BE2C (cell line): Measurements from ENCODE around the gene TUBA1B.

Experiments used
- DNase-seq: peaks from one replicate; pipeline ENCODE4 v3.0.0-alpha.2; 2020
- H3K27me3 ChIP-seq: fragments of 250-450 bp; sonication (Bioruptor Pico); 2 replicates; pipeline ENCODE4 v1.5.1; 2020; ENCODE audit warnings: mild to moderate bottlenecking
- H3K36me3 ChIP-seq: fragments of 250-450 bp; sonication (Bioruptor Pico); 2 replicates; pipeline ENCODE4 v1.5.1; 2020; ENCODE audit warnings: mild to moderate bottlenecking
- H3K4me1 ChIP-seq: fragments of 250-450 bp; sonication (Bioruptor Pico); 2 replicates; pipeline ENCODE4 v1.5.1; 2020
- H3K4me3 ChIP-seq: 2 replicates; pipeline ENCODE4 v1.5.1; 2011; ENCODE audit warnings: low read depth, low read length
- H3K9me3 ChIP-seq: fragments of 250-450 bp; sonication (Bioruptor Pico); 2 replicates; pipeline ENCODE4 v1.5.1; 2020
- CTCF ChIP-seq: IDR thresholded peaks from 2 replicates; pipeline ENCODE4 v1.5.1; 2012; ENCODE audit warnings: mild to moderate bottlenecking, low read depth, low read length

The TUBA1B gene

DNA sequence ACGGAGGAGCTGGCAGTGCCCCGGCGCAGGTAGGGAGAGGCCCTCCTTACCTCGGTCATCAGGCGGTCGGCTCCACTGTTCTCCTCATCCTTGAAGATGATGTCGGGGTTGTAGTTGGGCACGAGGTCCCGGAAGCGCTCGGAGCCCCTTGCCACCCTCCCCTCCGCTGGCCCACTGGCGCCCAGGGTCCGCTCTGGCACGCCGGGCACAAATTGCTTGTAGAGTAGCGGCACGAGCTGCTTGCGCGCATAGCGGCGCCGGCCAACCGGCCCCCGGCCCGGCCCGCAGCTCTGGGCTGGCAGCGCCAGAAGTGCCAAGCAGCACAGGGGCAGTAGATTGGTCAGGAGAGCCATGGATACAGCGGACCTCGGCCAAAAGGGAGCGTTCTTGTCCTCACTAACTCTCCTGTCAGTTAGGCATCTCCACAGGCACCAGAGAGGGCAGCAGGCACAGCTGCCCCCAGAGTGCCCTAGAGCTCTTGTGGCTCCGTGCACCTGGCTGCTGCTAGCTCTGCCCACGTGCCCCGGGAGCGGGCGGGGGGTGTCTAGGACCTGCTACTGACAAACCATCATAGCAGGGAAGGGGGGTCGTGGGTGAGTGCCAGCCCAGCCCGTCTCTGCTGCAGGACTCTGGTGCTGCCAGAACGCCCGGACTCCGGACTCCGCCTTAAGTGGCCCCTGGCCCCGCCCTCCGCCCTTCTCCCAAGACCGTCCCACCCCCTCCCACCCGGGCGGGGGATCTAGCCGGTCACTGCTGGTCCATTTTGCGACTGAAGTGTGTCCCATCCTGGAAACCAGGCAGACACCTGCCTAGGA is 36.8 kb downstream of the TUBA1B start, which contains the start of gene DHH:
DHH (minus strand) TSS at position 642 of the 815 bp plus-strand sequence; CDS start at position 353, 289 bp downstream.
- Histone ChIP-seq H3K36me3 (peaks cover 5% of the 10 kb centered on the region; the same call in 1 of the 2 replicates), H3K4me1 (peaks cover 6% of the 10 kb centered on the region; the same call in 1 of the 2 replicates), H3K27me3 (peaks cover 60% of the 10 kb centered on the region), H3K4me3 (peak within 1 kb of the TSS; percentile 35), H3K9me3 (no peaks in the 10 kb centered on the region)
- peak; percentile 54 for DNase-seq
- no peak for TF ChIP-seq CTCF

DNA sequence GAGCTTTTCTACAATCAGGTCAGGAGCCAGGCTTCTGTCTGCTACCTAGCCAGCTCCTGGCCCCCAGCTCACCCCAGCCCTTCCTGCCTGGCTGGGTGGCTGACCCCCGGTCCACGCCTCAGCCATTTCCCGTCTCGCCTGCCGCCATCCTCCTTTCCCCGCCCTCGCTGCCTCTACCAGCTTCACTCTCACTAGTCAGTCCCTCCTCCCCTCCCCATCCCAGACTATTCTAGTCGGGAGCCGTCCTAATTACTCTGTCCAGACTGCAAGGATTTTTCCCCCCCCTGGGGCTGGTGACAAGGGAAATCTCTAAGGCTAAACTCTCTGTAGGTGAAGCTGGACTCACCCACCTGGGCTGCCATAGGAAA is 37.4 kb downstream of the TUBA1B start:
- Histone ChIP-seq H3K4me3 (peak overlapping the region; percentile 35), H3K9me3 (no peaks in the 10 kb centered on the region), H3K4me1 (peaks cover 6% of the 10 kb centered on the region; the same call in 1 of the 2 replicates), H3K27me3 (peaks cover 66% of the 10 kb centered on the region), H3K36me3 (peaks cover 5% of the 10 kb centered on the region; the same call in 1 of the 2 replicates)
- TF ChIP-seq CTCF = no peak
- DNase-seq = no peak

DNA sequence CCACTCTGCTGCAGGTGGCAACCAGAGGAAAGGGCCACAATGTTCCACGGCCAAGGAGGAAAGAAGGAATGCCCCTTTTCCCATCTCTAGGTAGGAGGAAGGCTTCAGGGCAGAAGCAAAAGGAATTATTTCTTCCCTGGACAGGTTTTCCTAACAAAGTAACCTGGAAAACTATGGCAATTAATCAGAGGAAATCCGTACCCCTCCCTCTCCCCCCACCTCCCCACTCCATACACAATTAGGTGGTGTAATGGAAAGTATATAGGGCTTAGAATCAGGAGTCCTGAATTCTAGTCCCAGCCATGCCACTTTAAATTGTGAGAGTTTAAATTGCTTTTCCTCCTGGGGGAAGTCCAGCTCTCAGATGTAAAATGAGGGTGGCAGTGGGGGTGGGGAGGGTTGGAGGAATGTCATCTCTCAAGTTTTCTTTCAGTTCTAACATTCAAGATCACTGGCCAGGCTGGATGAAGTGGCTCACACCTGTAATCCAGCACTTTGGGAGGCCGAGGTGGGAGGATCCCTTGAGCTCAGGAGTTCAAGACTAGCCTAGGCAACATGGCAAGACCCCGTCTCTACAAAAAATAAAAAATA is 38.3 kb downstream of the TUBA1B start:
- peaks cover 66% of the 10 kb centered on the region for H3K27me3 ChIP-seq
- no peak for TF ChIP-seq CTCF
- H3K4me1 ChIP-seq = peaks cover 8% of the 10 kb centered on the region
- peaks cover 5% of the 10 kb centered on the region; the same call in 1 of the 2 replicates for H3K36me3 ChIP-seq
- no peak overlapping the region for H3K4me3 ChIP-seq
- no peak for DNase-seq
- no peaks in the 10 kb centered on the region for H3K9me3 ChIP-seq

- Histone ChIP-seq H3K27me3 (peaks cover 66% of the 10 kb centered on the region), H3K4me3 (peak overlapping the region; percentile 43), H3K4me1 (peaks cover 9% of the 10 kb centered on the region), H3K9me3 (no peaks in the 10 kb centered on the region), H3K36me3 (no peaks in the 10 kb centered on the region; the same call in 1 of the 2 replicates)
- TF ChIP-seq CTCF = peak; percentile 65
- DNase-seq = peak; percentile 63
Observed at GRCh38 chr12:49092086-49092815, 38.9 kb downstream of the TUBA1B start.

DNA sequence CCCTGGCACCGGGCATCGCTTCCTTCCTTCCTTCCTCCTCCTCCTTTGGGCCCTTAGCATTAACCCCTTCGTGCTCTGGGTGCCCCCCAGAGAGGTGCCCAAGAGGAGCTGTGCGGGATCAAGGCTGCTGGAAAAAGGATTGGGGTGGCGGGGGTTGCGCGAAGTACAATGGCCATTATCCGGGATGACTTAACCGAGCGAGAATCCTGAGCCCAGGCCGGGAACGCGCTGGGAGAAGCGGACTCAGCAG is 39.4 kb downstream of the TUBA1B start:
- H3K4me3 ChIP-seq = peak overlapping the region; percentile 43
- DNase-seq = no peak
- no peaks in the 10 kb centered on the region for H3K36me3 ChIP-seq
- peaks cover 66% of the 10 kb centered on the region for H3K27me3 ChIP-seq
- no peaks in the 10 kb centered on the region for H3K9me3 ChIP-seq
- peaks cover 9% of the 10 kb centered on the region for H3K4me1 ChIP-seq
- no peak for TF ChIP-seq CTCF
